Measurements from ENCODE around the gene MAPK8.

MAPK8 gene

DNA sequence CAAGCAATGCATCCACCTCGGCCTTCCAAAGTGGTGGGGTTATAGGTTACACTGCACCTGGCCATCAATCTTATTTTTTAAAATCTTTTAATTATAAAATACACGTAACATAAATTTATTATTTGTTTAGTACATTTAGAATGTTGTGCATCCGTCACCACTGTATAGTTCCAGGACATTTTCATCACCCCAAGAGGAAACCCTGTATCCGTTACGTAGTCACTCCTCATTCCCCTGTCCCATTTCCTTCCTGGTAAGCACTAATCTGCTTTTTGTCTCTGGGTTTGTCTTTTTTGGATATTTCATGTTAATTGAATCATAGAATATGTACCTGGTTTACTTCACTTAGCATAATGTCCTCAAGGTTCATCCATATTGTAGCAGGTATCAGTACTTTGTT lies 51.2 kb downstream of the MAPK8 start:
- Histone ChIP-seq H3K27ac (no peak overlapping the region), H3K79me2 (ENCODE audit: insufficient read depth, low read depth) (no peaks in the 10 kb centered on the region; the same call in 1 of the 2 replicates), H4K20me1 (ENCODE audit: insufficient read depth) (no peaks in the 10 kb centered on the region), H3K36me3 (ENCODE audit: insufficient read depth) (no peaks in the 10 kb centered on the region), H3K27me3 (ENCODE audit: insufficient read depth, low read depth) (no peaks in the 10 kb centered on the region), H3K4me2 (no peak overlapping the region), H3K9ac (no peak overlapping the region), H3K4me1 (ENCODE audit: low read depth, poor library complexity, severe bottlenecking) (no peaks in the 10 kb centered on the region), H2AFZ (ENCODE audit: low read depth) (no peak overlapping the region), H3K4me3 (IDR thresholded peaks at IDR 0.05; ENCODE audit: insufficient read depth, low read depth, low read length) (no peak overlapping the region)
- TF ChIP-seq, protein P1, sequence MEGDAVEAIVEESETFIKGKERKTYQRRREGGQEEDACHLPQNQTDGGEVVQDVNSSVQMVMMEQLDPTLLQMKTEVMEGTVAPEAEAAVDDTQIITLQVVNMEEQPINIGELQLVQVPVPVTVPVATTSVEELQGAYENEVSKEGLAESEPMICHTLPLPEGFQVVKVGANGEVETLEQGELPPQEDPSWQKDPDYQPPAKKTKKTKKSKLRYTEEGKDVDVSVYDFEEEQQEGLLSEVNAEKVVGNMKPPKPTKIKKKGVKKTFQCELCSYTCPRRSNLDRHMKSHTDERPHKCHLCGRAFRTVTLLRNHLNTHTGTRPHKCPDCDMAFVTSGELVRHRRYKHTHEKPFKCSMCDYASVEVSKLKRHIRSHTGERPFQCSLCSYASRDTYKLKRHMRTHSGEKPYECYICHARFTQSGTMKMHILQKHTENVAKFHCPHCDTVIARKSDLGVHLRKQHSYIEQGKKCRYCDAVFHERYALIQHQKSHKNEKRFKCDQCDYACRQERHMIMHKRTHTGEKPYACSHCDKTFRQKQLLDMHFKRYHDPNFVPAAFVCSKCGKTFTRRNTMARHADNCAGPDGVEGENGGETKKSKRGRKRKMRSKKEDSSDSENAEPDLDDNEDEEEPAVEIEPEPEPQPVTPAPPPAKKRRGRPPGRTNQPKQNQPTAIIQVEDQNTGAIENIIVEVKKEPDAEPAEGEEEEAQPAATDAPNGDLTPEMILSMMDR (conservative IDR thresholded peaks at IDR 0.05; ENCODE audit: low read depth, low read length): no peak

DNA sequence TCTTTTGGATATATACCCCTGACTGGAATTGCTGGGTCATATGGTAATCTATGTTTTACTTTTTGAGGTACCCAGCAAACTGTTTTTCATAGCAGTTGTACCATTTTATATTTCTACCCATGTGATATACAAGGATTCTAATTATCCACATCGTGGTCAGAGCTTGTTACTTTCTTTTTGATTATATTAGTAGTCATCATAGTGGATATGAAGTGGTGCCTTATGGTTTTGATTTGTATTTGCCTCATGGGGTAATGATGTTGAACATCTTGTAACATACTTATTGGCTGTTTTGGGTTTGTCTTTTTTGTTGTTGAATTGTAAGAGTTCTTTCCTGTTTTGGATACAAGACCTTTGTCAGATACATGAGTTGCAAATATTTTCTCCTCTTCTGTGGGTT lies 51.7 kb downstream of the MAPK8 start:
- no peak overlapping the region for H3K27ac ChIP-seq
- H3K36me3 ChIP-seq (ENCODE audit: insufficient read depth): no peaks in the 10 kb centered on the region
- no peak overlapping the region for H3K4me3 ChIP-seq (IDR thresholded peaks at IDR 0.05; ENCODE audit: insufficient read depth, low read depth, low read length)
- H3K4me1 ChIP-seq (ENCODE audit: low read depth, poor library complexity, severe bottlenecking): no peaks in the 10 kb centered on the region
- no peaks in the 10 kb centered on the region; the same call in 1 of the 2 replicates for H3K79me2 ChIP-seq (ENCODE audit: insufficient read depth, low read depth)
- H3K27me3 ChIP-seq (ENCODE audit: insufficient read depth, low read depth): no peaks in the 10 kb centered on the region
- no peak overlapping the region for H3K4me2 ChIP-seq
- TF ChIP-seq, protein P1 (conservative IDR thresholded peaks at IDR 0.05; ENCODE audit: low read depth, low read length): no peak
- H2AFZ ChIP-seq (ENCODE audit: low read depth): no peak overlapping the region
- H3K9ac ChIP-seq: no peak overlapping the region
- H4K20me1 ChIP-seq (ENCODE audit: insufficient read depth): no peaks in the 10 kb centered on the region

- Histone ChIP-seq H3K4me3 (IDR thresholded peaks at IDR 0.05; ENCODE audit: insufficient read depth, low read depth, low read length) (no peak overlapping the region), H3K79me2 (ENCODE audit: insufficient read depth, low read depth) (no peaks in the 10 kb centered on the region; the same call in 1 of the 2 replicates), H3K4me2 (no peak overlapping the region), H3K4me1 (ENCODE audit: low read depth, poor library complexity, severe bottlenecking) (peaks cover 5% of the 10 kb centered on the region), H4K20me1 (ENCODE audit: insufficient read depth) (no peaks in the 10 kb centered on the region), H2AFZ (ENCODE audit: low read depth) (no peak overlapping the region), H3K9ac (no peak overlapping the region), H3K27me3 (ENCODE audit: insufficient read depth, low read depth) (no peaks in the 10 kb centered on the region), H3K27ac (no peak overlapping the region), H3K36me3 (ENCODE audit: insufficient read depth) (no peaks in the 10 kb centered on the region)
- TF ChIP-seq, protein P1 (conservative IDR thresholded peaks at IDR 0.05; ENCODE audit: low read depth, low read length): no peak
Observed at GRCh38 chr10:48358838-48359237, 52.4 kb downstream of the MAPK8 start.

DNA sequence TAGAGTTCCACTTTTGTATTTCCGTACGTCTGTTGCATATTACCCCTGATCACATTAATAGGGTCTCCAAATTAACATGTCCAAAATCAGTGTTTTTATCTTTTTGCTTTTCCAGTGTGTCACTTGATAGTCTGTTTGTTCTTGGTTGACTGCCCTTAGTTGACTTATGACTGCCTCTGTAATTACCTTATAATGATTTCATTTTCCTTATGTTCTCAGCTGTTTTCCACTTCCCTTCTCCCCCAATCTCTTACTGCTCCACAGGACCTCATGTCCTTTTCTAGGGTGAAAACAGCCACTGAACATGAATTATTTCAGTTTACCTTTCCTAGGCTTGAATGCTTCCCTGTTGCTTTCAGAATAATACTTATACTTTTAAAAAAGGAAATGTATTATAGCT lies 54.7 kb downstream of the MAPK8 start:
- Histone ChIP-seq H2AFZ (ENCODE audit: low read depth) (no peak overlapping the region), H3K36me3 (ENCODE audit: insufficient read depth) (no peaks in the 10 kb centered on the region), H3K4me3 (IDR thresholded peaks at IDR 0.05; ENCODE audit: insufficient read depth, low read depth, low read length) (no peak overlapping the region), H3K4me1 (ENCODE audit: low read depth, poor library complexity, severe bottlenecking) (peaks cover 13% of the 10 kb centered on the region), H3K27ac (no peak overlapping the region), H3K79me2 (ENCODE audit: insufficient read depth, low read depth) (no peaks in the 10 kb centered on the region; the same call in 1 of the 2 replicates), H3K4me2 (no peak overlapping the region), H3K9ac (no peak overlapping the region), H4K20me1 (ENCODE audit: insufficient read depth) (no peaks in the 10 kb centered on the region), H3K27me3 (ENCODE audit: insufficient read depth, low read depth) (no peaks in the 10 kb centered on the region)
- TF ChIP-seq, protein P1 (conservative IDR thresholded peaks at IDR 0.05; ENCODE audit: low read depth, low read length): no peak

Data from KMS-11 (cell line).